DMS79 treated with DMSO at 0.1 percent for 48 hours (cell line): ENCODE results near the gene ZNF653.
"Not testable (repeated sequence)": the region's sequence is repeated elsewhere in the genome, so short reads cannot be mapped to it uniquely, and the experiment has no call there.

Experiments used
- DNase-seq: peaks from one replicate; lab custom pipeline; 2025; lab: John Stamatoyannopoulos, UW

Gene ZNF653

GRCh38 chr19:11481534-11482383, 23.9 kb downstream of the ZNF653 start:
- peak; percentile 97 for DNase-seq

GRCh38 chr19:11480715-11481533, 24.7 kb downstream of the ZNF653 start, which contains the start of gene ELAVL3:
Gene ELAVL3 (minus strand): TSS chr19:11481046. CDS start chr19:11480608, 438 bp downstream.
- peak; percentile 76 for DNase-seq

GRCh38 chr19:11479898-11480714, 25.5 kb downstream of the ZNF653 start:
- no peak for DNase-seq

- DNase-seq: peak; percentile 65
These were observed 26.3 kb downstream of the ZNF653 start for GRCh38 chr19:11479090-11479897.

- no peak for DNase-seq
These were observed 27.2 kb downstream of the ZNF653 start for GRCh38 chr19:11478167-11479089.

- no peak for DNase-seq
These were observed 29.8 kb downstream of the ZNF653 start for GRCh38 chr19:11475861-11476260.

- DNase-seq: not testable (repeated sequence)
These were observed 30.3 kb downstream of the ZNF653 start for GRCh38 chr19:11475343-11475742.

- DNase-seq: no peak
These were observed 31.9 kb downstream of the ZNF653 start for GRCh38 chr19:11473725-11474124.

GRCh38 chr19:11468266-11468845, 37.3 kb downstream of the ZNF653 start:
- DNase-seq: not testable (repeated sequence)

- DNase-seq: no peak
These were observed 40.0 kb downstream of the ZNF653 start for GRCh38 chr19:11465600-11465999.

GRCh38 chr19:11464333-11465265, 41.0 kb downstream of the ZNF653 start:
- DNase-seq: no peak

GRCh38 chr19:11463391-11463790, 42.2 kb downstream of the ZNF653 start:
- no peak for DNase-seq

GRCh38 chr19:11461453-11461852, 44.2 kb downstream of the ZNF653 start:
- DNase-seq: no peak

- no peak for DNase-seq
These were observed 45.4 kb downstream of the ZNF653 start for GRCh38 chr19:11460207-11460606.

- not testable (repeated sequence) for DNase-seq
These were observed 46.7 kb downstream of the ZNF653 start for GRCh38 chr19:11458912-11459311.

- no peak for DNase-seq
These were observed 47.3 kb downstream of the ZNF653 start for GRCh38 chr19:11458236-11458900.

- no peak for DNase-seq
These were observed 47.8 kb downstream of the ZNF653 start for GRCh38 chr19:11457831-11458230.

GRCh38 chr19:11457115-11457514, 48.5 kb downstream of the ZNF653 start:
- DNase-seq: no peak
